OCI-LY1 (cell line): ENCODE results near the gene CUX1.

Experiments
- EZH2 ChIP-seq: fragments of 200-600 bp; sonication (generic), shearing (Covaris generic); IDR thresholded peaks from 2 replicates; pipeline ENCODE4 v1.8.0; 2017; ENCODE audit warnings: borderline replicate concordance, mixed run types, mild to moderate bottlenecking, antibody characterized with exemption, low read length, moderate library complexity, mixed read lengths
- TF ChIP-seq, protein P1 (sequence below): fragments of 200-600 bp; sonication (generic), shearing (Covaris generic); IDR thresholded peaks from 2 replicates; pipeline ENCODE4 v1.5.1; 2017; ENCODE audit warnings: mild to moderate bottlenecking, antibody characterized with exemption, low read length, moderate library complexity, mixed read lengths

DNA sequence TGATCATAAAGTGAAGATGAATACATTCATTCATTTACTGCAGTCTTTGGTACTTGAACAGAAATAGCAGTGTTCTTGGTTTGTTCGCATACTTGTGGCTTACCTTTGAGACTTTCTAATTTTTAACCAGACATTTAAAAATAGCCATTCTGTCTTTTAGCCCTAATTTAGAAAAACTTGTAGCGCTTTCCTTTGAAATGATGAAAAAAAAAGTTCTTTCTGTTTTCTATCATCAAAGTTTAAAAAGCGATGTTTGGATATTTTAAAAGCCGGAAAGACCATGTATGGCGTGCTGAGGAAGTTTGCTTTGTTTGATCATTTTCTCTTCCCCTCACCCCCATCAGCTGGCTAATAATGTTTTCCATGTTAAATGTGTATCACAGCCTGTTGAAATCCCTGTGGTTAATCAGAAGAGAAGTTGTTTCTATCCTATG, 116.3 kb downstream of the CUX1 start:
- TF ChIP-seq, protein P1, sequence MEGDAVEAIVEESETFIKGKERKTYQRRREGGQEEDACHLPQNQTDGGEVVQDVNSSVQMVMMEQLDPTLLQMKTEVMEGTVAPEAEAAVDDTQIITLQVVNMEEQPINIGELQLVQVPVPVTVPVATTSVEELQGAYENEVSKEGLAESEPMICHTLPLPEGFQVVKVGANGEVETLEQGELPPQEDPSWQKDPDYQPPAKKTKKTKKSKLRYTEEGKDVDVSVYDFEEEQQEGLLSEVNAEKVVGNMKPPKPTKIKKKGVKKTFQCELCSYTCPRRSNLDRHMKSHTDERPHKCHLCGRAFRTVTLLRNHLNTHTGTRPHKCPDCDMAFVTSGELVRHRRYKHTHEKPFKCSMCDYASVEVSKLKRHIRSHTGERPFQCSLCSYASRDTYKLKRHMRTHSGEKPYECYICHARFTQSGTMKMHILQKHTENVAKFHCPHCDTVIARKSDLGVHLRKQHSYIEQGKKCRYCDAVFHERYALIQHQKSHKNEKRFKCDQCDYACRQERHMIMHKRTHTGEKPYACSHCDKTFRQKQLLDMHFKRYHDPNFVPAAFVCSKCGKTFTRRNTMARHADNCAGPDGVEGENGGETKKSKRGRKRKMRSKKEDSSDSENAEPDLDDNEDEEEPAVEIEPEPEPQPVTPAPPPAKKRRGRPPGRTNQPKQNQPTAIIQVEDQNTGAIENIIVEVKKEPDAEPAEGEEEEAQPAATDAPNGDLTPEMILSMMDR, result no peak
- no peak for TF ChIP-seq EZH2
